NCI-H187 treated with DMSO at 0.1 percent for 48 hours (cell line): Measurements from ENCODE around the gene CENPA.
"Not testable (repeated sequence)": the region's sequence is repeated elsewhere in the genome, so short reads cannot be mapped to it uniquely, and the experiment has no call there.

ENCODE experiments used
- DNase-seq: peaks from one replicate; lab custom pipeline; 2025; lab: John Stamatoyannopoulos, UW

Gene CENPA

DNA sequence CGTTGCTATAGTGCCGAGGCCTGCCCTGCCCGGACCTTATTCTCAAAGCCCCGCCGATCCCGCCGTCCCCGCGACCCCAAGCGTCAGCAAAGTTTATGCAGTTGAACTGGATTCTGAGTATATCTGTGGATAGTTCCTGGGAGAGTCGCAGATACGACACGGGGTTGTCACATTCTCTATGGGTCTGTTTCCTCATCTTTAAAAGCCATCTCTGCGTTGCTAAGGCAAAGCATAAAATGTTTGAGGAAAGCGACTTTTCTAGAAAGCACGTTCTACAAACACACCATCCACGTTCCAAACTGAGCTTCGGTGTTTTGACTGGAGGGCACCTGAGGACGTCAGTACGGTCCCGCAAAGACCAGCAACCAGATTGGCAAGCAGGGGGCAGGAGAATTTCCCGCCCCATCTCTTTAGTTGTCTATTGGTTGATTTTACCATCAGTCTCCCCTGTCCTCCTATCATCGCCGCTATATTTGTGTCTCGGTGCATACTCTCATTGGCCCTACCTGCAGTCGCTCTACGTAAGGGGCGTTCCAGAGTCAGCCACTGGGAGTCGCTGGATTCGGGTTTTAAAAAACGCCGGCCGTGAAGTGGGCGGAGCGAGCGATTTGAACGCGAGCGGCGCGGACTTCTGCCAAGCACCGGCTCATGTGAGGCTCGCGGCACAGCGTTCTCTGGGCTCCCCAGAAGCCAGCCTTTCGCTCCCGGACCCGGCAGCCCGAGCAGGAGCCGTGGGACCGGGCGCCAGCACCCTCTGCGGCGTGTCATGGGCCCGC is at the start of gene CENPA:
Gene CENPA, plus strand, starts transcription at position 626 of the 776 bp plus-strand sequence. Its CDS starts 141 bp downstream, at position 767.
- peak; percentile 96 for DNase-seq

DNA sequence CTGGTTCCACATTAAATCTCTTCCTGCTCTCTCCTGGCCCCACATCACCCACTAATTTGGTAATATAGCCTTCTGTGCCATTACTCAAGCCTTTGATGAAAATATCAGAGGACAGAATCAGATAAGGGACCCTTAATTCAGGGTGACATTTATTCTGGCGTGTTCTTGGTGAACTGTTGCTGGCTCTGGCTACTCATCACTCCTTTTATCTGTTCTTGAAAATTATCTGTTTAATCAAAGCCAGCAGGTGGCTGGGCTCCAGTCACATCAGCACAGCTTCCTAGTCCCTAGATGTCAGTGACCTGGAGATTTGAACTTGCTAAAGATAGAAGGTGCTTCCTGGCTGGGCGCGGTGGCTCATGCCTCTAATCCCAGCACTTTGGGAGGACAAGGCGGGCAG is 48.6 kb upstream of the CENPA start:
- DNase-seq: no peak

DNA sequence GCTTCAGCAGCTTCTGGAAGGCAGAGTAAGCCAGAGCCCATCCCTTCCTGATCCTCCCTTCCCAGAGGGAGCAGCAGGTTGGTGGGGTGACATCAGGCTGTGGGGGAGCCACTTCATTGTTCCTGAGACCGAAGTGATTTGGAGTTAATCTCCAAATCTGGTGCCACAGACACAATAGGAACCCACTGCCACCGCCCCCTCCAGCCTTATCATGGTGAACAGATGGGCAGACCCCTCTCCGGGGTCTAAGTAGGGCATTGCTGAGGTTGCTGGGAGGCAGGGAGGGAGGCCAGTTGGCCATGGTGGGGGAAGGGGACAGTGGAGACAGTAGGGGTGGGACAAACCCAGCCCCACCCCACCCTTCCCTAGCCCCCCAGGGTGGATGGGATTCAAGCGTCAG is 47.4 kb upstream of the CENPA start:
- DNase-seq: no peak

DNA sequence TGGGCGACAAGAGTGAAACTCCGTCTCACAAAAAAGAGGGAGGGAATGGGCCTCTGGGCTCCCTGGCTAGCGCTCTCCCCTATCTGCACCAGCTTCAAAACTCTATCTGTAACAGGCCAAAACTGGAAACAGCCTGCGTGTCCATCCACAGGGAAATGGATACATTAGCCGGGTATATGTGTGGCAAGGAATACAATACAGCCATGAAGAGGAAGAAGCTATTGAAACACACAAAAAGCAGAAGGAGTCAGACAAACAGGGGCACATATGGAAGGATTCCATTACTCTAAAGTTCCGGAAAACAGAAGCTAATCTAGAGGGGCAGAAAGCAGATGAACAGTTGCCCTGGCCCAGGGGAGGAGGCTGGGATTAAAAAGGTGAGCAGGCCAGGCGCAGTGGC is 46.3 kb upstream of the CENPA start:
- DNase-seq: no peak

DNA sequence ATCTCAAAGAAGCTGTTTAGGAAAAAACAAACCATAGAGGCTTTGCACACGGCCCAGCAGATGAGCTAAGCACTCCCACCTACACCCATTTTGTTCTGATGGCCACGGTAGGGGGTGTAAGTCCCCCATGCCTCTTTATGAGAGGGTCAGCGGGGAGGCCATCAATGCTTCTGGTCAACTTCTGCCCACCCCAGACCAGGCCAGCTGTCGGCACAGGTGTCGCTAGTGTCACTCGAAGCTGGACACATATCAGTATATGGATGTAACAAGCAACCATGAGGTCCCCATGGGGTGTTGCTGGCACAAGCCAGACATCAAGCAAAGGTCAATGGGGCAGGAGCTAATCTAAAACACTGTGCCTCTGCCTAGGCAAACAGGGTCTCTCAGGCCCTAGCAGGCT is 45.5 kb upstream of the CENPA start:
- no peak for DNase-seq

DNA sequence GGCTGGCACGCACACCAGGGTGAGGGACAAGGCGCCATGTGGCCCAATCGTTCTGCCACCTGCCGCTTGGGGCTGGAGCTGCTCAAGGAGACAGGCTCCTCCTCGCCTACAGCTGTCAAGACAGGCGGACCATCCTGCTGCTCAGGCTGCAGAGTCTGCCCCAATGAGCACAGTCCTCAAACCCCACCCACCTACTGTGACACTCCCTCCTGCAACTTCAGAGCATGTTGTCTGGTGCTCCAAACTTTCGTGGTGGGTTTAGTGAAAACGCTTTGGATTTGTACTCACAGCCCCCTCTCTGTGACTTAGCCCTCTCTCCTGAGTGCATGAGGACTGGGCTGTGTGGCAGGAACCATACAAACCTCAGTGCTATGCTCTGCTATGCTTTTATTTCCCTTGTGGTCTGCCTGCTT is 45.0 kb upstream of the CENPA start:
- DNase-seq: no peak

DNA sequence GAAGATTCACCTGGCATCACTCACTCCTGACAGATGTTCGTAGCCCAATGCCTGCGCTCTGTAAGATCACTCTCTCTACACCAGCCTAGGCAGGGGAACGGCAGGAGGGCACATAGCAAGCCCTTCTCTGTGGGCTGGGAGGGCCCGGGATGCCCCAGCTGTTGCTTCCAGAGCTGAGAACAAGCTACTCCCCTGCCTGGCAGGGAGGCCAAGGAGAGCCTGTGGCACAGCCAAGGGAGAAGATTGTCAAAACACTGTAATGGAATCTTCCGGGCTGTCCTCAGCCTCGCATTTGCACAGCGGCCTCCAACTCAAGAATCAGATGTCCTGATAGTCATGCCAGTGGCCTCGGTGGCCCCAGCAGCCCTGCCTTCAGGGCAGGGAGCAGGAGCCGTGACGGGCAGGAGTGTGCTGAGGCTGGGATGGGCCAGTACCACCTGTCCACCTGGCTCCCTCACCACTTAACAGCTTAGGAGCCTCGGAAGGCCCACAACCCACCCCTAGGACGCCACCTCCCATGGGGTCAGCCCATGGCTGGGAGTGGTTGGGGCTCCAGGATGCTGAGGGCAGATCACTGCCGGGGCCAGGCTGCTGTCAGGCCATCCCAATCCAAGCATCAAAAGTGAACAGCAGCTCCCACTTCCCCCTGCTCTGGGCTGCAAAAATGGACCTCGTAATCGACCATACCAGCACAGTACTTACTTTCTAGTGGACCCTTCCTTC is 43.6 kb upstream of the CENPA start:
- DNase-seq: no peak

DNA sequence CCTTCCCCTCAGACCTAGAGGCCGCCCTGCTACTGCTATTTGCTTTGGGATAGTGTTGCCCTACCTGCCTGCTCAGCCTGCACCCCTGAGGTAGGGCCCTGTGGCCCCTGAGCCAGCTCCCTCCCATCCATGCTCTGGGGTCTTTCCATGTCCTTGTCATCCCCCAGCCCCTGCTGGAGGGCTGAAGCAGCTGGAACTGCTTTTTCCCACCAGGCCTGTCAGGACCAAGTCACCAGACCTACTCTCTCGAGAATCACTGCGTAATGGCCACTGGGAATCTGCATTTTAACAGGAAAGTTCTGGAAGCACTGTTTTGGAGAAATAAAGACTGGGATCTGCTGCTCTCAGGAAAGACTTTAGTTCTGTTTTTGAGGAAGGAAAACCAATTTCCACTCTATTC is 42.0 kb upstream of the CENPA start:
- no peak for DNase-seq

DNA sequence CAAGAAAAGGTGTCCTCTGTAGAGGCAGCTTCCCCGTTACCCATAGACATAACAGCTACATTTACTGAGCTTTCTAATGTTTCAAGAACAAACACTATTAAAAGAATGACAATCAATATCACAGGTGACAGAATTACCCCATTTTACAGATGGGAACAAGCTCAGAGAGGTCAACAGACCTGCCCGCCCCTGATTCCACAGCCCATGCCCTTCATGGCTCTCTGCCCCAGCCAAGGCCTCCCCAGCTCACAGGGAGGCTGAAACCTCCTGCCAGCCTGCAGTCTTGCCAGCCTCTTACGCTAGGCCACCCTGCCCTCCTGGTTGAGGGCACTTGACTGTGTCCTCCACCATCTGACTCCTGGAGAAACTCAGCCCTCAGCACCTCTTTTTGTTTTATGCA is 40.9 kb upstream of the CENPA start:
- no peak for DNase-seq

DNA sequence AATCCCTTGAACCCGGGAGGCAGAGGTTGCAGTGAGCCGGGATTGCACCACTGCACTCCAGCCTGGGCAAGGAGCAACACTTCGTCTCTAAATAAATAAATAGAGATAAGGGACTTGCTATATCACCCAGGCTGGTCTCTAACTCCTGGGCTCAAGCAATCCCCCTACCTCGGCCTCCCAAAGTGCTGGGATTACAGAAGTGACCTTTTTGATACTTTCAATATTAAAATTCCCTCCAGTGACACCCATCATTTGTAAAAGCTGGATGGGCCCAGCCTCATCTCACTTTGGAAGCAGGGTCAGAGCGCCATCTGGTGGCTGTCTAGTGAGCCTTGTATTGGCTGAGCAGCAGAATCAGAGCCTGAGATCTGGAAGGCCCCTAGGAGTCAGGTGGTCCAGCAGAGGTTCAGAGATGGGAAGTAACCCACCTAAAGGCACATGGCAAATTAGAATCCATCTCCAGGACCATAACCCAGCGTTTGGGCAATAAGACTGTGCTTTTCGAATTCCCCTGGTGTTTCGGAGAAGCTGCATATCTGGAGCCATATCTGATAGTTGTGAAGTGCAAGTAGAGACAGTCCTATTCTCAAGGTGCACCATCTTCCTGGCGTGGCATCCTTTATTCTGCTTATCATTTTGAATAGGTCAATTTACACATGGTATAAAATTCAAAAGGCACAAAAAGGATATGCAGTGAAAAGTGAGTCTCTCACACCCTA is 40.1 kb upstream of the CENPA start:
- DNase-seq: peak; percentile 18

DNA sequence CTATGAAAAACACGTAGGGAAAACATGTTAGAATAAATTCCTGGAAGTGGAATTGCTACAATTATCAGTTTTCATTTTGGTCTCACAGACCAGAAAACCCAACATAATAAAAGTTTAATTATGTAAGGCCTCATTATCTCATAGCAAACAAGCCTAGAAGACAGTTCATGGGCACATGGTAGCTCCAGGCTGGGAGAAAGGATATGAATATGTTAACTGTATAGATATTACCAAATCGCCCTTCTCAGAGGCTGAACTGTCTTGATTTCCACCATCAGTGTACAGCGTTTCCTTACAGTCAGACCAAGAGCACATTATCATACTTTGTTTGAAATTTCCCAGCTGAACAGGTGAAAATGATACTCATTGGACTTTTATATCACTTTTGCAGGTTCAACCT is 38.9 kb upstream of the CENPA start:
- no peak for DNase-seq

DNA sequence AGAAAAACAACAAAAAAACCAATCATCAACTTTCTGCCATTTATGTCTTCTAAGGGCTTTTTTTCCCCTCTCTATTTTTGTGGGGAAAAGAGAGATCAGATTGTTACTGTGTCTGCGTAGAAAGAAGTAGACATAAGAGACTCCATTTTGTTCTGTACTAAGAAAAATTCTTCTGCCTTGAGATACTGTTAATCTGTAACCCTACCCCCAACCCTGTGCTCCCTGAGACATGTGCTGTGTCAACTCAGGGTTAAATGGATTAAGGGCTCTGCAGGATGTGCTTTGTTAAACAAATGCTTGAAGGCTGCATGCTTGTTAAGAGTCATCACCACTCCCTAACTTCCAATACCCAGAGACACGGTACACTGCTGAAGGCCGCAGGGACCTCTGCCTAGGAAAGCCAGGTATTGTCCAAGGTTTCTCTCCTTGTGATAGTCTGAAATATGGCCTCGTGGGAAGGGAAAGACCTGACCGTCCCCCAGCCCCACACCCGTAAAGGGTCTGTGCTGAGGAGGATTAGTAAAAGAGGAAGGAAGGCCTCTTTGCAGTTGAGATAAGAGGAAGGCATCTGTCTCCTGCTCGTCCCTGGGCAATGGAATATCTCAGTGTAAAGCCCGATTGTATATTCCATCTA is 36.0 kb upstream of the CENPA start:
- not testable (repeated sequence) for DNase-seq

DNA sequence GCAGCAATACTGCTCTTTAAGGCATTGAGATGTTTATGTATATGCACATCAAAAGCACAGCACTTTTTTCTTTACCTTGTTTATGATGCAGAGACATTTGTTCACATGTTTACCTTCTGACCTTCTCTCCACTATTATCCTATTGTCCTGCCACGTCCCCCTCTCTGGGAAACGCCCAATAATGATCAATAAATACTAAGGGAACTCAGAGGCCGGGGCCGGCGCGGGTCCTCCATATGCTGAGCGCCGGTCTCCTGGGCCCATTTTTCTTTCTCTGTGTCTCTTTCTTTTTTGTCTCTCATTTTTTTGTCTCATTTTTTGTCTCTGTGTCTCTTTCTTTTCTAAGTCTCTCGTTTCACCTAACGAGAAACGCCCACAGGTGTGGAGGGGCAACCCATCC is 35.4 kb upstream of the CENPA start:
- DNase-seq: not testable (repeated sequence)

DNA sequence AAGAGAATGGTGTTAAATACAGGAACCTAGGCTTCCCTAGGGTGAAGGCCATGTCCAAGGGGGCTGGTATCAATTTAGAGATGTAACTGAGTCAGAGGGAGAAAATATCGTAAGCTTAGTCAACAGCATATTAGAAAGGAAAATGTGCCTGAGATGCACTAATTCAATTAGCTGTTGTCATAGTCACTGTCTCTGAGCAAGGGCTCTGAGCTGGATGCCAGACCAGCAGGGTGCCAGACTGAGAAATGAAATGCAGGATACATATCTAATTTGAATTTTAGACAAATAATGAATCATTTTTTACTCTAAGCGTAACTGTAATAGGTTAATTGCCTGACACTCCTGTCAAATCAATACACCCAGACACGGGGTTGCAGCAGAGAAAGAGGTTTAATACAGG is 33.2 kb upstream of the CENPA start:
- no peak for DNase-seq

DNA sequence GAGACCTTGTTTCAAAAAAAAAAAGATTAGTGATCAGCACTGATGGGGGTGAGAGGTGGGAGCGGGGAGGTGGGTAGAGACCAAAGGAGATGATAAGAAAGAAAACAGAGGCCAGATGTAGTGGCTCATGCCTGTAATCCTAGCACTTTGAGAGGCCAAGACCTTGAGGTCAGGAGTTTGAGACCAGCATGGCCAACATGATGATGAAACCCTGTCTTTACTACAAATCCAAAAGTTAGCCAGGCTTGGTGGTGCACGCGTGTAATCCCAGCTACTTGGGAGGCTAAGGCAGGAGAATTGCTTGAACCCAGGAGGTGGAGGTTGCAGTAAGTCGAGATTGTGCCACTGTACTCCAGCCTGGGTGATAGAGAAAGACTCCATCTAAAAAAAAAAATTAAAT is 31.3 kb upstream of the CENPA start:
- DNase-seq: no peak

DNA sequence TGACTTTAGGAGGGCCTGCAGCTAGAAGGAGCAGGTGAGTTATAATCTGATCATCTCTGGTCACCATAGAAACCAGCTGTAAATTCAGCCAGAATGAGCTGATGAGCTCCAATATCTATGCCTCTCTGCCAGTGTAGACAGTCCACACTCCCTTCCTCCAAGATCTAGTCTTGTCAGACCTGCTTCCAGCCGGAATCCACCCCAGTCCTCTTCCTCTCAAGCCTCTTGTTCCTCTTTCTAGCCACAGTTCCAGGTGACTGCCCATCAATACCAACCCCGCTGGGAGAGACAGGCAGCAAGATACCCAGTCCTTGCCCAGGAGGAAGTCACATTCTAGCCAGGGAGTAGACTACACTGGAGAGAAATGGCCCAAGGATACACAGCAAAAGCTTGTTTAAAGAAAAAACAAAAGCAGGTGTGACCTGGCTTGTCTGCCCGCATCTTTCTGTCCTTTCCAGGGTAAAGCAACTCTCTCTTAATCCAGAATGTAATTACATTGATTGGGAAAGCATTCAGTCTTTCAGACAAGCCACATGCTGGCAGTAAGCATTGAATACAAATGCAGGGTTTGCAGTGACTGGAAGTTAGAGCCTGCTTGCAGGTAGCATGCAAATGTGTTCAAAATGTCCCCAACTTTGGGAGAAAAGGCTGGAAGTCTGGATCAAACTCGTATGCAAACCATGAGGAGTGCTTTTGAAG is 30.7 kb upstream of the CENPA start:
- peak; percentile 68 for DNase-seq

DNA sequence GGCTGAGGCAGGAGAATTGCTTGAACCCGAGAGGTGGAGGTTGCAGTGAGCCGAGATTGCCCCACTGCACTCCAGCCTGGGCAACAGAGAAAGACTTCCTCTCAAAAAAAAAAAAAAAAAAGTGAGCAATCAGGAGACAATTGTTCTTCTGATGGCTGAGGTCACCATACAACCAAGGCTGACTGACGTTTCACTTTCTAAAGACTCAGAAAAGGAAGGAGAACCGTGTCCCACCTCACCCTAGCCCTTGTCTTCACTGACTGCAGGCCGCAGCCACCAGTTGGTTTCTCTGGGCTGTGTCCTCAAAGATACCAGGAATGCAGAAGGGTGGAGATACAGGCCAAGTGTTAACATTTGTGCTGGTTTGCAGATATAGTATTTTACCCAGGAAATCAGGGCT is 29.5 kb upstream of the CENPA start:
- no peak for DNase-seq

DNA sequence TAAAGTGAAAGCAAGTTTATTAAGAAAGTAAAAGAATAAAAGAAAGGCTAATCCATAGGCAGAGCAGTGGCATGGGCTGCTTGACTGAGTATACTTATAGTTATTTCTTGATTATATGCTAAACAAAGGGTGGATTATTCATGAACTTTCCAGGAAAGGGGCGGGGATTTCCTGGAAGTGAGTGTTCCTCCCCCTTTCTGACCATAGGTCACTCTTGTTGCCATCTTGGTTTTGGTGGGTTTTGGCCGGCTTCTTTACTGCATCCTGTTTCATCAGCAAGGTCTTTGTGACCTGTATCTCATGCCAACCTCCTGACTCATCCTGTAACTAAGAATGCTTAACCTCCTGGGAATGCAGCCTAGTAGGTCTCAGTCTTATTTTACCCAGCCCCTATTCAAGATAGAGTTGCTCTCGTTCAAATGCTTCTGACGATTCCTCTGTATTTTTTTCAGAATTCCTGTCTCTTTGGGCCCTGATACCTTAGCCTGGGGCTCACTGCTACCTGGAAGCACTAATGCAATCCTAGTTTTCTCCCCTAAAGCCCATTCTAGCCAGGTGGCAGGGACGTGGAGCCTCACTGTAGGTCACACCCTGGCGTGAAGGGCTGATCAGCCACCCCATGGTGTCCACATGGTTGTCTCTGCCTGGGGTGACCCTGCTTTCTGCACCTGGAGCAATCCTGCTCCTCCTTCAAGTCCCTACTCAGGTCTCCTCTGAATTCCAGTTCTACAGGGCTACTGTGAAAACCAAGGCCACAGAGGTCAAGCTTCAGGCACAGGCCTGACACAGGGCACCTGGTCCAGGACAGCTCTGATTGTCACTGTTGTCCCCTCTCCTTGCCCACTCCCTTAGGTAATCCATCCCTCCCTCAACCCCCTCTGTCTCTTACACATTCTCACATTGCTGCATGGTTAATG is 27.7 kb upstream of the CENPA start:
- DNase-seq: no peak

DNA sequence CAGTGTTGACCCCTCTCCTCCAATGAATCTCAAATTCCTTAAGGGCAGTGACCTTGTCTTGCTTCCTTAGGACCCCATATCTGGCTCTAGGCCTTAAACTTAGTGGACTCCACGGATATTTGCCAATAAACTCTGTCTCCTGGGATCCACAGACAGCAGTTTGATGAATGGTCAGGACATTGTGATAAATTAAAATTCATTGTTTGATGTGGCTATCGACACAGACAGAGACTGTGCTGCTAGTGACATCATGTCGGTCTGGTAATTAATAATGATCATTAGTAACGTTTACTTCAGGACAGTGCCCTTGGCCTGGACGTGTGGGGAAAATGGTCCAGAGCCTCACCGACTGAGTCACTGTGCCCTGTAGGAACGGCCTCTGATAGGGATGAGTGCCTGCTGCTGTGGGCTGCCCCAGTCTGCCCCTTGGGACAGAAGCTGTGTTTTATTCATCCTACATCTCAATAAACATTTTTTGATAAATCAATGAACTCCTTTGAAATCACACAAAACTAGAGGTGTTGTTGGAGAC is 27.0 kb upstream of the CENPA start:
- DNase-seq: no peak

DNA sequence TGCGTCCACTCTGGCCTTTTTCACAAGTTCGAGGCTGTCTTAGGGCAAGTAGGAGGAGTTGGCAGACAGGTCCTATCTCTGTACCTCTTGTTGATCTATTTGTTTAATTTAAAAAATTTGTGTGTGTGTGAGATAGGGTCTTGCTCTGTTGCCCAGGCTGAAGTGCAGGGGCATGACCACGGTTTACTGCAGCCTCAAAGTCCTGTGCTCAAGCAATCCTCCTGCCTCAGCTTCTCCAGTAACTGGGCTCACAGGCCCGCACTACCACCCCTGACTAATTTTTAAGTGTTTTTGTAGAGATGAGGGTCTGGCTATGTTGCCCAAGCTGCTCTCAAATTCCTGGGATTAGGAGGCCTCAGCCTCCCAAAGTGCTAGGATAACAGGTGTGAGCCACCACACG is 26.0 kb upstream of the CENPA start:
- DNase-seq: no peak

DNA sequence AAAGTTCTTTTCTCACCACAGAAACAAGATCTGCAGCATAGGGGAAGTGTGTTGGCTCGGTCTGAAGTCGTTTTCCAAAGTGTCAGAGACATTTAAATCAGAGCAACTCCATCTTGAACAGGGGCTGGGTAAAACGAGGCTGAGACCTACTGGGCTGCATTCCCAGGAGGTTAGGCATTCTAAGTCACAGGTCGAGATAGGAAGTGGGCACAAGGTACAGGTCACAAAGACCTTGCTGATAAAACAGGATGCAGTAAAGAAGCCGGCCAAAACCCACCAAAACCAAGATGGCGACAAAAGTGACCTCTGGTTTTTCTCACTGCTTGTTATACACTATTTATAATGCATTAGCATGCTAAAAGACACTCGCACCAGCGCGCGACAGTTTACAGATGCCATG is 24.9 kb upstream of the CENPA start:
- DNase-seq: not testable (repeated sequence)
